Gastrocnemius medialis (tissue), 4 donors: ENCODE results near the gene GSTM3.

ENCODE experiments used
- POLR2A ChIP-seq, 2 donors: fragments of 450-650 bp; IDR thresholded peaks; one replicate each; pipeline ENCODE4 v1.6.1; 2017; ENCODE audit warnings: antibody characterized with exemption in 2 of 2, mild to moderate bottlenecking in 2 of 2, moderate library complexity in 2 of 2
- TF ChIP-seq, protein P1 (sequence below), 5 experiments: fragments of 450-650 bp in 3 of 5; fragments of 200-600 bp in 2 of 5; sonication (generic) in 2 of 5; IDR thresholded peaks in 4 of 5; conservative IDR thresholded peaks in 1 of 5; 1 replicate in 4 of 5; 2 replicates in 1 of 5; pipeline ENCODE4 v1.5.1; 2016 to 2019; ENCODE audit warnings: antibody characterized with exemption in 5 of 5, mild to moderate bottlenecking in 3 of 5, moderate library complexity in 3 of 5

- TF ChIP-seq, protein P1, sequence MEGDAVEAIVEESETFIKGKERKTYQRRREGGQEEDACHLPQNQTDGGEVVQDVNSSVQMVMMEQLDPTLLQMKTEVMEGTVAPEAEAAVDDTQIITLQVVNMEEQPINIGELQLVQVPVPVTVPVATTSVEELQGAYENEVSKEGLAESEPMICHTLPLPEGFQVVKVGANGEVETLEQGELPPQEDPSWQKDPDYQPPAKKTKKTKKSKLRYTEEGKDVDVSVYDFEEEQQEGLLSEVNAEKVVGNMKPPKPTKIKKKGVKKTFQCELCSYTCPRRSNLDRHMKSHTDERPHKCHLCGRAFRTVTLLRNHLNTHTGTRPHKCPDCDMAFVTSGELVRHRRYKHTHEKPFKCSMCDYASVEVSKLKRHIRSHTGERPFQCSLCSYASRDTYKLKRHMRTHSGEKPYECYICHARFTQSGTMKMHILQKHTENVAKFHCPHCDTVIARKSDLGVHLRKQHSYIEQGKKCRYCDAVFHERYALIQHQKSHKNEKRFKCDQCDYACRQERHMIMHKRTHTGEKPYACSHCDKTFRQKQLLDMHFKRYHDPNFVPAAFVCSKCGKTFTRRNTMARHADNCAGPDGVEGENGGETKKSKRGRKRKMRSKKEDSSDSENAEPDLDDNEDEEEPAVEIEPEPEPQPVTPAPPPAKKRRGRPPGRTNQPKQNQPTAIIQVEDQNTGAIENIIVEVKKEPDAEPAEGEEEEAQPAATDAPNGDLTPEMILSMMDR (IDR thresholded peaks at IDR 0.05 in 4 of 5, conservative IDR thresholded peaks at IDR 0.05 in 1 of 5): no peak
- TF ChIP-seq POLR2A (IDR thresholded peaks at IDR 0.05): no peak
These were observed 46.5 kb upstream of the GSTM3 start for GRCh38 chr1:109787211-109787844.
